GM18517 (cell line): ENCODE results near the gene ZMYND15.

Experiments
- ATAC-seq: cut with Tn5 transposase; IDR thresholded peaks from one replicate; pipeline ENCODE4 v1.9.1; 2021; ENCODE audit warnings: mild to moderate bottlenecking, moderate library complexity; ENCODE audit not compliant: unreplicated experiment

The ZMYND15 gene

GRCh38 chr17:4742133-4742532, 2.5 kb downstream of the ZMYND15 start:
- ATAC-seq = no peak

DNA sequence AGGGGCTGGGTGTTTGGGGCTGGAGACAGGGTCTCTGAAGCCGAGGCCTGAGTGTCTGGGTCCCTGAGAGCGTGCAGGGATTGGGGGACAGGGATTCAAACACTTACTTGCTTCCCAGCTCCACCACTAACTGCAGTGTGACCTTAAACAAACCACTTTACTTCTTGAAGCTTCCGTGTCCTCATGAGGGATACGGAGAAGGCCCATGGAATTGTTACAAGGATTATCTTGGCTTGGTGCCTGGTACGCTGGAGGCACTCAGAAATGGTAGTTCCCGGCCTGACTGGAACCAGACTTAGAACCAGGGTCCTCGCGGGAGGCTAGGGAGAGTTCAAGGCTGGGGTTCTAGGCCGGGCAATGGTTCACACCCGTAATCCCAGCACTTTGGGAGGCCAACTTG, 3.0 kb downstream of the ZMYND15 start:
- ATAC-seq = no peak

DNA sequence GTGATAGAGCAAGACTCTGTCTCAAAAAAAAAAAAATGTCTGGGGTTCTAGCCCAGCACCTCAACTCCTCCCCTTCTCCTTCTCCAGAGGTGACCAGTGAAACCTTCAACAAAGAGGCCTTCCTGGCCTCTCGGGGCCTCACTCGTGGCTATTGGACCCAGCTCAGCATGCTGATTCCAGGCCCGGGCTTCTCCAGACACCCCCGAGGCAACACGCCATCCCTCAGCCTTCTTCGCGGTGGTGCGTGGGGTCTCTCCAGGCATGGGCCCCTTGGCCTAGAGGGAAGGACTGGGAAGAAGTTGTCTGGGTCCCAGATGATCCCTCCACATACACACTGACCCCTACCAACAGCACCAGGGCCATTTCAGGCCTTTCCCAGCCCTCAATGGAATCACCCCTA, 3.6 kb downstream of the ZMYND15 start:
- no peak for ATAC-seq

DNA sequence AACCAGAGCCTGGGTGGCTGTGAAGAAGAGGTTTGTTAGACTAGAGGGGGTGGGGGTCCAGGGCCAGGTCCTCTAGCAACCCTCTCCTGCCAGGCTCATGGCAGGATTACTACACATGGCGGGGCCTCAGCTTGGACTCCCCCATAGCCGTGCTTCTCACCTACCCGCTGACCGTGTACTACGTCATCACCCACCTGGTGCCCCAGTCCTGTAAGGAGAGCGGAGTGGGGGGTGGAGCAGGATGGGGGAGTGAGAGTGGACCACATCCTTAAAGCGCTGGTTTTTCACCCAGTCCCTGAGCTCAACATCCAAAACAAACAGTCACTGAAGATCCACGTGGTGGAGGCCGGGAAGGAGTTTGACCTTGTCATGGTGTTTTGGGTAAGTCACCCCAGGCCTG, 4.3 kb downstream of the ZMYND15 start:
- no peak for ATAC-seq

DNA sequence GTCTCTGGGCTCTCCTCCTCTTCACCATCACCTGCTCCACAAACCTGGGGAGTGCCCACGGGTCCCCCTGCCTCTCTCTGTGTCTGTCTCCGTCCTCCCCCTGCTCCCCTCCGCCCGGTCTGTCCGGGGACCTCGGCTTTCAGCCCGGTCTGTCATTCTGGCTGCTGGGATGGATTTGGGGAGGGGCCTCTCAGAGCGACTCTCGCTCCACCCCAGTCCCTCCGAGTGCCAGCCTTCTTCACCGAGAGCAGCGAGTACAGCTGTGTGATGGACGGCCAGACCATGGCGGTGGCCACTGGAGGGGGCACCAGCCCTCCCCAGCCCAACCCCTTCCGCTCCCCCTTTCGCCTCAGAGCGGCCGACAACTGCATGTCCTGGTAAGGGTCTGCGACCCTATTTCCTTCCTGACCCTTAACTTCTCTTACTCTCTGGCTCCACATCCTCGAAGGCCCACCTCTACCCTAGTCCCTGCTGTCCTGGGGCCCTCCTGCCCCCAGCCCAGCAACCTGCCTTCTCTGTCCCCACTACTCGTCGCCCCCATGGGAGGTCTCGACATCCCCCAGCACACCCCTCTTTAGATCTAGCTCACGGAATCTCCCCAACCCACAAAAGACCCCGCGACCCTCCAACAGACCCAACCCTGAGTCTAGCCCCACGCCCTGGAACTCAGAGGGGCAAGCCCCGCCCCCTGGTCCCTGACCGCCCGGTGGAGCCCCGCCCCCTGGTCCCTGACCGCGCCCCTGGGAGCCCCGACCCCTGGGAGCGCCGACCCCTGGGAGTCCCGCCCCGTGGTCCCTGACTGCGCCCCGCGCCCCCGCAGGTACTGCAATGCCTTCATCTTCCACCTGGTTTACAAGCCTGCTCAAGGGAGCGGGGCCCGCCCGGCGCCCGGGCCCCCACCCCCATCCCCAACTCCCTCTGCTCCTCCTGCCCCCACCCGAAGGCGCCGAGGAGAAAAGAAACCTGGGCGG, 5.7 kb downstream of the ZMYND15 start:
- ATAC-seq = no peak

- no peak for ATAC-seq
Observed at GRCh38 chr17:4747847-4748246, 8.2 kb downstream of the ZMYND15 start.

GRCh38 chr17:4748686-4749085, 9.1 kb downstream of the ZMYND15 start:
- no peak for ATAC-seq

DNA sequence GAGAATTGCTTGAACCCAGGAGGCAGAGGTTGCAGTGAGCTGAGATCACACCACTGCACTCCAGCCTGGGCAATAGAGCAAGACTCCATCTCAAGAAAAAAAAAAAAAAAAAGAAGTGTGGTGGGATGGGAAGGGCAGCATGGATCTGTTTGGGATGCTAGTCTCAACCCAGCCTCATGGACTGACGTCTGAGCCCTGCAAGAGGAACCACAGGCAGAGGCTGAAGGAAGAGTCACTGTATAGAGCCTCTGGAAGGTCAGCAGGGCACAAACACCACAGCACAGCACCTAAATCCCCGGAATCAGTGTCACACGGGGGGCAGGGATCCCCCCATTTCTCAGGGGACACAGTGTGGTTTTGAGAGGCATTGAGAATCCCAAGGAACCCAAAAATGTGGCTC, 11.0 kb downstream of the ZMYND15 start:
- ATAC-seq = no peak

GRCh38 chr17:4751932-4752331, 12.3 kb downstream of the ZMYND15 start:
- no peak for ATAC-seq

GRCh38 chr17:4753392-4753791, 13.8 kb downstream of the ZMYND15 start:
- no peak for ATAC-seq

DNA sequence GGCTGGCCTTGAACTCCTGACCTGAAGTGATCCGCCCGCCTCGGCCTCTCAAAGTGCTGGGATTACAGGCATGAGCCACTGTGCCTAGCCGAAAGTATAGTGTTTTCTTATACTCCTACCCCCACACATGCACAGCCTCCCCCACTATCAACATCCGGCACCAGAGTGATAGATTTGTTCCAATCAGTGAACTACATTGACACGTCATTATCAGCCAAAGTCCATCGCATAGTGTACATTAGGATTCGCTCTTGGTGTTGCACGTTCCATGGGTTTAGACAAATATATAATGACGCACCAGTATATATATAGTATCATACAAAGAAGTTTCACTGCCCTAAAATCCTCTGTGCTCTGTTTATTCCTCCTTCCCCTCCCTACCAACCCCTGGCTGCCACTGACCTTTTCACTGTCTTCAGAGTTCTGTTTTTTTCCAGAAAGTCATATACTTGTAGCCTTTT, 20.2 kb downstream of the ZMYND15 start:
- ATAC-seq = no peak

GRCh38 chr17:4764595-4764994, 25.0 kb downstream of the ZMYND15 start:
- ATAC-seq = no peak

DNA sequence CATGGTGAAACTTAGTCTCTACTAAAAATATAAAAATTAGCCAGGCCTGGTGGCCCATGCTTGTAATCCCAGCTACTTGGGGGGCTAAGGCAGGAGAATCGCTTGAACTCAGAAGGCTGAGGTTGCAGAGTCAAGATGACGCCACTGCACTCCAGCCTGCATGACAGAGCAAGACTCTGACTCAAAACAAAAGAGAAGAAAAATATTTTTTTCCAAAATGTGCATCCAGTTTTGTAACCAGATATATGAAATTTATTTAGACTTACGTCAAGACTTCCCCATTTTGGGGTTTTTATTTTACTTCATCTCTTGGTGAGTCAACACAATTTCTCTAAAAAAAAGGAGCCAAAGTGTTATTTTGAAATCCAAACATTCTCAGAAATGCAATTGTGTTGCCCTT, 26.6 kb downstream of the ZMYND15 start:
- ATAC-seq = no peak

DNA sequence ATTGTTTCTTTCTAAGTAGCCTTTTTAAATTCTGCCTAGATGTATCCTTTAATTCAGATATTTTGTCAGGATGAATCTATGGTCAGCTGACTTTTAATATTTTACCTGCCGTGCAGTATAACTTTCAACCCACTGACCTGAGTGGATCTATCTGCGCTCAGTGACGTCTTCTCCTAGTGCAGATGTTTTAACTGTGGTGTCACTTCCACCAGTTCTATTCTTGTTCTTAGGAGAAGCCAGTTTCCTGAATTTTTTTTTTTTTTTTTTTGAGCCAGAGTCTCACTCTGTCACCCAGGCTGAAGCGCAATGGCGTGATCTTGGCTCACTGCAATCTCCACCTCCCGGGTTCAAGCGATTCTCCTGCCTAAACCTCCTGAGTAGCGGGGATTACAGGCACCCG, 27.1 kb downstream of the ZMYND15 start:
- no peak for ATAC-seq

DNA sequence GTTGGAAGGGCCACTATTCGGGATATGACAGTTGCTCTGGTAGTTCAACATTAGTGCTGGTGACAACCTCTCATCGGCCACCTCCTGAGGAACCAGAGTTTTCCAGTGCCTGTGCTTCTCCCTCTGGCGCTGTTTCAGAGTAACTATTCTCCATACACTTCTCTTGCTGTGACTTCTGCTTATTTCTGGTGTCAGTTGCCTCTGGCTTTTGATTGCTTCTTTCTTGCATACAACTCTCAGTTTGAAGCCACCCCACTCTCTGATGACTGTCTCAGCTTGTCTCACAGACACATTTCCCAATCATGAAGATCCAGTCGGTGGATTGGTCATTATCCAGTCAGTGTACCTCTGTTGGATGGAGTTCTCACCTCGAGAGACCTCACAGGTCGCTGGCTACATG, 28.7 kb downstream of the ZMYND15 start:
- ATAC-seq = no peak

DNA sequence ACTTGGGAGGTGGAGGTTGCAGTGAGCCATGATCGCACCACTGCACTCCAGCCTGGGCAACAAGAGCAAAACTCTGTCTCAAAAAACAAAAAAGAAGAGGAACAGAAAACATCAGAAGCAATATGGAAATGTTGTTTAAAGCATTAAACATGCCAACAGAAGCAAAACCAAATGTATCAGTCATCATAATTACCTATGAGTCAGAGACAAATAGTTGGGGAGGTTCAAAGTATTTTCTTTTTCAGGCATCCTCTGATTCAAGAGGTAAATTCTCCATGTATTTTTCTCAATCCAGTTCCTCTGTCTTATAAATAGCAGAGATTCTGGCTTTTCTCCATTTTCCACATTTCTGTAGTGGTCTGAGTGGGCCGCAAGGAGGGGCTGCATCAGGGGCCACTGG, 30.0 kb downstream of the ZMYND15 start:
- ATAC-seq = no peak

GRCh38 chr17:4771519-4772234, 32.0 kb downstream of the ZMYND15 start, which contains the start of gene TM4SF5:
TSS of gene TM4SF5 (plus strand) at chr17:4771886. CDS start at chr17:4771923, 37 bp downstream.
- ATAC-seq = no peak

GRCh38 chr17:4772235-4772613, 32.6 kb downstream of the ZMYND15 start:
- no peak for ATAC-seq

GRCh38 chr17:4777969-4778760, 38.5 kb downstream of the ZMYND15 start:
- no peak for ATAC-seq

DNA sequence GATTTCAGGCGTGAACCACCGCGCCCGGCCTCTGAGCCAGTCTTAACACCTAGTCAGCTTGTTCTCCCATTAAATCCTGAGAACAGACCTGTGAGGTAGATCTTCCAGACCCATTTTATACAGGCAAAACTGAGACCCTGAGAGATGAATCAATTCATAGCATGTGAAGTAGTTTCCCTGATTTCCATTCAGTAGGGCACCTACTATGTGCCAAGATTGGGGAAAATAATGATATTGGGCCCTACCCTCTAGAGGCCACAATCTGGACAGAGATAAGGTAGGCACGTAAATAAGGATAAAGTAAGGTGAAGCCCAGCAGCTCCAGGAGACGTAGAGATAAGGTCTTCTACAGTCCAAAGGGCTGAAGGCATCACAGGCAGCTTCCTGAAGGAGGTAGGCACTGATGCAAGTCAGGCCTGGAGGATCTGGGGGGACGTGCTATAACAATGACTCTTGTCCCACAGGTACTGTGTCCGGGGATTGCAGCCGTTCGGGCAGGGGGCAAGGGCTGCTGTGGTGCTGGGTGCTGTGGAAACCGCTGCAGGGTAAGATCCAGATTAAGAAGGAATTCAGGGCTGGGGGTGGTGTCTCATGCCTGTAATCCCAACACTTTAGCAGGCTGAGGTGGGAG, 40.8 kb downstream of the ZMYND15 start:
- ATAC-seq = no peak

- ATAC-seq = no peak
Observed at GRCh38 chr17:4782652-4783051, 43.0 kb downstream of the ZMYND15 start.
